Osteoblast (primary cell): ENCODE measurements around the gene UNC13C. TPM values are rescaled to one million over a fixed set of nuclear protein-coding genes. Genes with fewer than 3 reads are reported as not detected.

Experiments
- DNase-seq: peaks from one replicate; pipeline ENCODE4 v3.0.0; 2011; ENCODE audit warnings: low spot score, mixed read lengths; ENCODE audit not compliant: insufficient read length; ENCODE audit errors: missing footprints
- H2AFZ ChIP-seq: 2 replicates; pipeline ENCODE4 v1.6.0; 2011; ENCODE audit warnings: mild to moderate bottlenecking, low read length
- H3K27ac ChIP-seq: 2 replicates; pipeline ENCODE4 v1.5.1; 2011; ENCODE audit warnings: mild to moderate bottlenecking, low read depth, low read length, moderate library complexity
- H3K27me3 ChIP-seq: 2 replicates; pipeline ENCODE4 v1.6.0; 2012; ENCODE audit warnings: mild to moderate bottlenecking, control low read depth, inconsistent platforms, low read length, moderate library complexity; ENCODE audit not compliant: insufficient read depth
- H3K36me3 ChIP-seq: 2 replicates; pipeline ENCODE4 v1.5.1; 2011; ENCODE audit warnings: mild to moderate bottlenecking, low read length, control low read depth, moderate library complexity; ENCODE audit not compliant: insufficient read depth
- H3K4me1 ChIP-seq: 2 replicates; pipeline ENCODE4 v1.5.1; 2011; ENCODE audit warnings: mild to moderate bottlenecking, low read length, control low read depth, moderate library complexity; ENCODE audit not compliant: insufficient read depth
- H3K4me2 ChIP-seq: 2 replicates; pipeline ENCODE4 v1.6.0; 2011; ENCODE audit warnings: mild to moderate bottlenecking, low read length; ENCODE audit not compliant: insufficient read depth
- H3K4me3 ChIP-seq: fragments of 200-600 bp; sonication (generic); 3 replicates; pipeline ENCODE4 v1.5.1; 2012; ENCODE audit warnings: mild to moderate bottlenecking, low read length, inconsistent platforms; ENCODE audit not compliant: insufficient read depth
- H3K79me2 ChIP-seq: 2 replicates; pipeline ENCODE4 v1.6.0; 2012; ENCODE audit warnings: mild to moderate bottlenecking, low read length, control low read depth, inconsistent platforms; ENCODE audit not compliant: insufficient read depth
- H3K9me3 ChIP-seq: 2 replicates; pipeline ENCODE4 v1.5.1; 2011; ENCODE audit warnings: low read depth, low read length, control low read depth
- H4K20me1 ChIP-seq: 2 replicates; pipeline ENCODE4 v1.6.0; 2012; ENCODE audit warnings: mild to moderate bottlenecking, low read length, control low read depth; ENCODE audit not compliant: insufficient read depth
- CTCF ChIP-seq: IDR thresholded peaks from 2 replicates; pipeline ENCODE4 v1.5.1; 2011; ENCODE audit warnings: mild to moderate bottlenecking, low read depth, low read length, moderate library complexity; ENCODE audit errors: extremely low read depth
- total RNA-seq: library from RNA; depleted of rRNA; stranded (reverse); fragments of >200 nt; gene quantifications from 2 replicates; pipeline ENCODE4 v1.2.3, GENCODE V29; 2012

The UNC13C gene
- total RNA-seq, 1 donor, result not detected

DNA sequence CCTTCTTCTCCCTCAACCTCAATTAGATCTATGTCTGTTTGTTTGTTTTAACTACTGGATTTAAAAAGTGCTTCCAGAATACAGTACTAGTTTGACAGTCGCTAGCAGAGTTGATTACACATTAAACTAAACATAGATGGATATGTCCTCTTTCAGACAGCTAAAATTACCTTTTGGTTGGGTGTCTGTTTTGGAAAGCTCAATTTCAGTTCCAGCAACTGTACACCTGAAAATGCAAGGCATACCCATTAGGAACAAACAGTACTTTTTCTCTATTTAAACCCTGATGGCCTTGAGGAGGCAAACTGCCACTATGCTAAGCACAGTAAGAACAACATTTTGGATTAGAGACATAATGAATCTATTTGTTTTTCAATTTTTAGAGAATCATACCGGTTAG lies 234.4 kb downstream of the UNC13C start:
- no peaks in the 10 kb centered on the region for H3K4me1 ChIP-seq
- no peak overlapping the region for H3K4me2 ChIP-seq
- no peak overlapping the region for H3K27ac ChIP-seq
- H3K27me3 ChIP-seq, result no peaks in the 10 kb centered on the region
- no peak for DNase-seq
- H3K79me2 ChIP-seq, result no peaks in the 10 kb centered on the region
- H3K9me3 ChIP-seq, result peaks cover 2% of the 10 kb centered on the region
- no peaks in the 10 kb centered on the region for H3K36me3 ChIP-seq
- TF ChIP-seq CTCF, result no peak
- no peak overlapping the region for H3K4me3 ChIP-seq
- H4K20me1 ChIP-seq, result no peaks in the 10 kb centered on the region
- H2AFZ ChIP-seq, result no peak overlapping the region

DNA sequence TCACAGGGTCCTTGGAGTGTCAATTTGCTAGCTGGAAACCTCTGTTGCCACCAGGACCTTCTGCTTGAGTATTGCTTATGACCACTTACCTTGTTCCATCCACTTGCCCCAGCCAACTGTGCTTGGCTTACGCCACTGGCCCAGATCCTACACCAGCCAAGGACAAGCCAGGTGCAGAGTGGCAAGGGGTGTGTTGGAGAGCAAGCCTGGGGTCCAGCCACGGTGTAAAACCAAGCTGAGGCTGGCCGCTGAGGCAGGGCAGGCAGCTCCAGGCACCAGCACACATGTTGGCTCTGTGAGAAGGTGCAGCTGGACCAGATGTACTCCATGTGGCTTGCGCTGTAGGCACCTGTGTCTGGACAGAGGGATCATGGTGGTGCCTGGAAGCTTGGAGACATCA lies 248.2 kb downstream of the UNC13C start:
- no peaks in the 10 kb centered on the region for H3K79me2 ChIP-seq
- no peaks in the 10 kb centered on the region for H3K4me1 ChIP-seq
- no peak overlapping the region for H2AFZ ChIP-seq
- no peaks in the 10 kb centered on the region for H4K20me1 ChIP-seq
- no peaks in the 10 kb centered on the region for H3K27me3 ChIP-seq
- H3K27ac ChIP-seq, result no peak overlapping the region
- no peak overlapping the region for H3K4me2 ChIP-seq
- H3K9me3 ChIP-seq, result no peaks in the 10 kb centered on the region
- DNase-seq, result peak; percentile 4
- no peaks in the 10 kb centered on the region for H3K36me3 ChIP-seq
- TF ChIP-seq CTCF, result no peak
- no peak overlapping the region for H3K4me3 ChIP-seq

DNA sequence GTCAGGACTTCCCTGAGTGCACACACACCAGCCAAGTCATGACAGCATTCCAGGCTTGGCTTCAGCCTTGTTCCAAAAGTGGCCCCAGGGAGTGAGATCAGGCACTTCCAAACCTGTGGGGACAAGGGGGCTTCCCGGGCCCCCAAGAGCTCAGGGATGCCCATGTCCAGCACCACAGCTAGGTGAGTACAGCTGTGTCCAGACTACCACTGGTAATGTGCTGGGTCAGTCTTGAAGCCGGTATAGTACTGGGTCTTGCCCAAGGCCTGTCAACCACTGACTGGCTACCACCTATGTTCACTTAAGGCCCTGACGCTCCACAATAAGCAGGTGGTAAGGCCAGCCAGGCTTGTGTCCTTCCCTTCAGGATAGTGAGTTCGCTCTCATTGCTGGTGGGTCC lies 249.3 kb downstream of the UNC13C start:
- no peak overlapping the region for H2AFZ ChIP-seq
- no peaks in the 10 kb centered on the region for H3K79me2 ChIP-seq
- no peaks in the 10 kb centered on the region for H3K27me3 ChIP-seq
- H3K4me3 ChIP-seq, result no peak overlapping the region
- H4K20me1 ChIP-seq, result no peaks in the 10 kb centered on the region
- no peaks in the 10 kb centered on the region for H3K9me3 ChIP-seq
- H3K27ac ChIP-seq, result no peak overlapping the region
- H3K4me1 ChIP-seq, result no peaks in the 10 kb centered on the region
- TF ChIP-seq CTCF, result no peak
- no peak for DNase-seq
- H3K4me2 ChIP-seq, result no peak overlapping the region
- no peaks in the 10 kb centered on the region for H3K36me3 ChIP-seq

DNA sequence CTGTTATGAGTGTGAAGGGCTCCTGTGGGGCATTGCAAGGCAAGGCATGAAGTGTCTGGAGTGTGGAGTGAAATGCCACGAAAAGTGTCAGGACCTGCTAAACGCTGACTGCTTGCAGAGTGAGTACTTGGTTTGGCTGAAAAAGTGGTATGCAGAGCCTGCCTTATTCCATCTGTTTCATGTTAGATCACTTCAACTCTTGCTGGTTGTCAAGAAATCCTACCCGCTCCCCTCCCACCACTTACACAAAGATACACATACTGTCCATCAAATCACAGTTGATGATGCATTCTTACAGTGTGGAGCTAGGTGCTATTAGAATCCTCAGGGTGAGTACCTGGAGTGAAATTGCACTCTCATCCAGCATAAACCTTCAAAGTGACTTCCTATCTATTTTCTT lies 272.1 kb downstream of the UNC13C start:
- H4K20me1 ChIP-seq, result no peaks in the 10 kb centered on the region
- H3K79me2 ChIP-seq, result no peaks in the 10 kb centered on the region
- H3K9me3 ChIP-seq, result no peaks in the 10 kb centered on the region
- no peaks in the 10 kb centered on the region for H3K27me3 ChIP-seq
- no peaks in the 10 kb centered on the region for H3K36me3 ChIP-seq
- H3K27ac ChIP-seq, result no peak overlapping the region
- no peak overlapping the region for H2AFZ ChIP-seq
- no peak for DNase-seq
- H3K4me2 ChIP-seq, result no peak overlapping the region
- no peaks in the 10 kb centered on the region for H3K4me1 ChIP-seq
- no peak for TF ChIP-seq CTCF
- no peak overlapping the region for H3K4me3 ChIP-seq
